GM12872 (cell line): ENCODE results near the gene PNPLA7.

Experiments
- CTCF ChIP-seq: IDR thresholded peaks from 3 replicates; pipeline ENCODE4 v1.5.1; 2011; ENCODE audit warnings: low read depth, mild to moderate bottlenecking, low read length, moderate library complexity; ENCODE audit not compliant: insufficient read depth

PNPLA7 gene

DNA sequence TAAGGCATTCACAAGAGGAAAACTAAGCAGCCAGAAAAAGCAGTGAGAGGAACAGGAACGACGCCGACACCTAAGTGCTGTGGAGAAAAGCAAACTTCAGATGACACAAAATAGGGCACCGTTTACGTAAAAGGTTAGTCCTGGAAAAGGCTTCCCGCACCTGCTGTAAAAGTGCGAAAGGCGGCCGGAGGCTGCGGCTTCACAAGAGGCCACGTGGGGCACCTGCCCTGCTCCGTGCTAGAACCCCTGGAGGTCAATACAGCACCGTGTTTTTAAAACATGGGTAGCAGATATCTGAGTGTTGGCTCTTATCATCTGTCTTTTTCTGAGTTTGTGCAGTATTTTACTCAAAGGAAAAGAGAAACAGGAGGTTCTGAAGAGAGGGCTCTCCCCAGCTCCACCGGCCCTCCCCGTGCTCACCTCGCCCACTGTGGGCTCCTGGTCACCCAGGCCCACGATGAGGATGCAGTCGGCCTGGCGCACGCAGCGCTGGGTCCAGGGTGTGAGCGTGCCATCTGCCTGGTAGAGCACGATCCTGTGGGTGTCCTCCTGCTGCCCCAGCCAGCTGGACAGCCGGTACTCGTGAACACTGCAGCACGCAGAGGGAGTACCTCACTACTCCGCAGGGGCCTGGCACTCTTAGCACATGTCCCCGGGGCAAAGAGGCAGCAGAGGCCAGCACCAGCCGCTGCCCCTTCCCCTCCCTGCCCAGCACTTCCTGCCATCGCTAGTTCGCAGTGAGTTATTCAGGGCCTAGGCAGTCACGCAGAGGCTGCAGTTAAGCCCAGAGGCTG lies 70.1 kb downstream of the PNPLA7 start:
- TF ChIP-seq CTCF, result no peak

DNA sequence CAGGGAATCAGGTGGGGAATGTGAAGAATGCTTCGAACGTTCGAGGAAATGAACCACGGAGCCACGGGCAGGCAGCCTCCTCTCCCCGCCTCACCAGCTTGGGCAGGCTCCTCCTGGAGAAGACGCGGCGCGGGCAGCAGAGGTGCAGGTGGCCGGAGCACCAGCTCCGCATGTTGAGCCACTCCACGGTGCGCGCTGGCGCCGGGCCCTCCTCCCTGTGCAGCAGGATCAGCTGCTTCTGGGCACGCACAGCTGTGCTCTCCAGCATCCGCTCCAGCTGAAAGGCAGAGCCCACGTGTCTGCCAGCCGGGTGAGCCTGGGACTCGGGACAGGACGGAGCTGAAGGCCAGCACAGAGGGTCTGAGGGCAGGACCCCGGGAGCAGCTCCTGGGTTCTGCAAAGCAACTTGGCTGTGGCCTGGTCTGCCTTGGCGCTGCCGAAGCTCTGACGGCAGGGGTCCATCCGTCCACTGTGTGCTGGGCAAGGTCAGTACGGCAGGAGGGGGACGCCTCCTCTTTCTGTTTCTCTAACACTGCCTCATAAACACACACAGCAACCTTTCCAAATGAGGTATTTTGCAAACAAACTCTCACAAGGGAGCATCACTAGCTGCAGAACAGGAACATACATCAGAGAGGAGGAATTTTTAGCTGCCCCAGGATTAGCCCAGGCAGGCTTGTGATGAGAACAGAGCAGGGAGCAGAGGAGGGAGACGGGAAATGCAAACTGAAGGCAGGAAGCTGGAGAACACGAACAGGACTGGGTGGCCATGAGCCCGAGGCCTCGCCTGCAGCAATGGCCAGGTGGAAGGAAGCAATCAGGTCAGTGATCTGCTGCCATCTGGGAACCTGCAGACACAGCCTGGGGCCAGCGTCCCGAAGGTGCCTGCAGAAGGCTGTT lies 71.0 kb downstream of the PNPLA7 start:
- TF ChIP-seq CTCF, result no peak

- no peak for TF ChIP-seq CTCF
These were observed 71.6 kb downstream of the PNPLA7 start for GRCh38 chr9:137478613-137478961.

- no peak for TF ChIP-seq CTCF
These were observed 72.2 kb downstream of the PNPLA7 start for GRCh38 chr9:137477778-137478612.

GRCh38 chr9:137476856-137477255 lies 73.3 kb downstream of the PNPLA7 start:
- no peak for TF ChIP-seq CTCF

GRCh38 chr9:137475666-137476065 lies 74.5 kb downstream of the PNPLA7 start:
- no peak for TF ChIP-seq CTCF

- no peak for TF ChIP-seq CTCF
These were observed 75.9 kb downstream of the PNPLA7 start for GRCh38 chr9:137474271-137474670.
